SK-N-SH treated with all-trans-retinoic acid at 6 μM for 48 hours (cell line): ENCODE measurements around the gene NTM.

Experiments
- ATAC-seq: fragments of 200-7000 bp; cut with Tn5 transposase; 3 replicates; pipeline ENCODE4 v1.9.1; 2020; ENCODE audit warnings: mild to moderate bottlenecking, moderate library complexity
- ARNTL ChIP-seq: fragments of 450-650 bp; formaldehyde crosslinking; IDR thresholded peaks from 2 replicates; pipeline ENCODE4 v1.5.0; 2020; ENCODE audit warnings: low read depth, mild to moderate bottlenecking, moderate library complexity, borderline replicate concordance
- BACH2 ChIP-seq: fragments of 250-450 bp; sonication (Bioruptor Pico); IDR thresholded peaks from 2 replicates; pipeline ENCODE4 v1.9.0; 2021; ENCODE audit warnings: mild to moderate bottlenecking, borderline replicate concordance
- CSDC2 ChIP-seq: fragments of 250-450 bp; sonication (Bioruptor Pico); IDR thresholded peaks from 2 replicates; pipeline ENCODE4 v1.5.0; 2020; ENCODE audit warnings: mild to moderate bottlenecking, moderate library complexity
- GLIS3 ChIP-seq: fragments of 250-450 bp; sonication (Bioruptor Pico); IDR thresholded peaks from 2 replicates; pipeline ENCODE4 v1.5.0; 2020; ENCODE audit warnings: mild to moderate bottlenecking, moderate library complexity
- ISL1 ChIP-seq: fragments of 250-450 bp; sonication (Bioruptor Pico); IDR thresholded peaks from 2 replicates; pipeline ENCODE4 v2.1.2; 2022; ENCODE audit warnings: mild to moderate bottlenecking, moderate library complexity
- OSR1 ChIP-seq: fragments of 250-450 bp; sonication (Bioruptor Pico); IDR thresholded peaks from 2 replicates; pipeline ENCODE4 v1.8.0; 2022; ENCODE audit warnings: moderate library complexity, mild to moderate bottlenecking, inconsistent platforms
- POU6F1 ChIP-seq: fragments of 250-450 bp; sonication (Bioruptor Pico); IDR thresholded peaks from 2 replicates; pipeline ENCODE4 v1.8.0; 2021; ENCODE audit warnings: low read depth, mild to moderate bottlenecking, moderate library complexity, borderline replicate concordance
- RARB ChIP-seq: fragments of 250-450 bp; sonication (Bioruptor Pico); IDR thresholded peaks from 2 replicates; pipeline ENCODE4 v1.8.0; 2021; ENCODE audit warnings: mild to moderate bottlenecking, moderate library complexity
- TCF4 ChIP-seq: fragments of 250-450 bp; sonication (Bioruptor Pico); IDR thresholded peaks from 2 replicates; pipeline ENCODE4 v1.8.0; 2021; ENCODE audit warnings: mild to moderate bottlenecking, moderate library complexity, borderline replicate concordance
- TSHZ2 ChIP-seq: fragments of 250-450 bp; sonication (Bioruptor Pico); IDR thresholded peaks from 2 replicates; pipeline ENCODE4 v1.5.0; 2020; ENCODE audit warnings: mild to moderate bottlenecking, moderate library complexity
- ZC3H10 ChIP-seq: fragments of 250-450 bp; sonication (Bioruptor Pico); IDR thresholded peaks from 2 replicates; pipeline ENCODE4 v1.5.1; 2021; ENCODE audit warnings: mild to moderate bottlenecking, moderate library complexity
- ZFP3 ChIP-seq: fragments of 250-450 bp; sonication (Bioruptor Pico); IDR thresholded peaks from 2 replicates; pipeline ENCODE4 v1.5.0; 2020; ENCODE audit warnings: mild to moderate bottlenecking, moderate library complexity
- ZNF565 ChIP-seq: fragments of 450-650 bp; formaldehyde crosslinking; conservative IDR thresholded peaks from 2 replicates; pipeline ENCODE4 v1.5.0; 2020; ENCODE audit warnings: low read depth, mild to moderate bottlenecking, moderate library complexity
- ZNF70 ChIP-seq: fragments of 450-650 bp; formaldehyde crosslinking; IDR thresholded peaks from 2 replicates; pipeline ENCODE4 v1.5.0; 2020; ENCODE audit warnings: mild to moderate bottlenecking, moderate library complexity
- ZNF8 ChIP-seq: fragments of 450-650 bp; formaldehyde crosslinking; IDR thresholded peaks from 2 replicates; pipeline ENCODE4 v1.5.0; 2020; ENCODE audit warnings: mild to moderate bottlenecking, moderate library complexity
- TF ChIP-seq, protein P1 (sequence below): fragments of 250-450 bp; sonication (Bioruptor Pico); IDR thresholded peaks from 2 replicates; pipeline ENCODE4 v1.5.1; 2020; ENCODE audit warnings: low read depth, mild to moderate bottlenecking, moderate library complexity
- TF ChIP-seq, protein P2 (sequence below): fragments of 250-450 bp; sonication (Bioruptor Pico); IDR thresholded peaks from 2 replicates; pipeline ENCODE4 v1.8.0; 2020; ENCODE audit warnings: mild to moderate bottlenecking, moderate library complexity, borderline replicate concordance
- TF ChIP-seq, protein P3 (sequence below): fragments of 250-450 bp; sonication (Bioruptor Pico); IDR thresholded peaks from 2 replicates; pipeline ENCODE4 v1.5.1; 2021; ENCODE audit warnings: mild to moderate bottlenecking, moderate library complexity

The NTM gene

DNA sequence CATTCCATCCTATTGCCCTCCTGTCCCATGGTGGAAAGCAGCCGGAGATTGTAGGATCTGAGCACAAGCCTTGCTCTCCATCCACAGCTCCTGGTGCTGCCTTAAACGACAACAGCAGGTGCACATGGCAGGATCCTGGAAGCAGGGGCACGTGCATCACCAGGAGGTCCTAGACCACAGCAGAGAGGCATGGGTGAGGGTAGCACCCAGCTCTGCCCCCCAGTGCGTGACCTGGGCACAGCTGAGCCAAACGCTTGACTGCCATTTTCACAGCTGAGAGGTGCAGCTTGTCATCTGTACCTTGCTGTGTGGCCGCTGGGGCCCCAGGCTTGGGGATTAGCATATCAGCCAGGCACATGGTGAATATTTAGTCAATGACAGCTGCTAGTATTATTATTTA is 92.7 kb downstream of the NTM start:
- no peak for TF ChIP-seq CSDC2 (CRISPR knock-in tag)
- no peak for TF ChIP-seq ISL1 (CRISPR knock-in tag)
- TF ChIP-seq POU6F1 (CRISPR knock-in tag): no peak
- TF ChIP-seq TCF4: no peak
- TF ChIP-seq OSR1: no peak
- ATAC-seq: no peak

- ATAC-seq: no peak
- TF ChIP-seq ISL1 (CRISPR knock-in tag) (no peak), ZFP3 (CRISPR knock-in tag) (no peak), ARNTL (CRISPR knock-in tag) (no peak), ZNF70 (no peak), BACH2 (CRISPR knock-in tag) (no peak), TSHZ2 (CRISPR knock-in tag) (no peak), POU6F1 (CRISPR knock-in tag) (no peak), ZNF565 (no peak), GLIS3 (CRISPR knock-in tag) (no peak), CSDC2 (CRISPR knock-in tag) (no peak)
- TF ChIP-seq, protein P1, sequence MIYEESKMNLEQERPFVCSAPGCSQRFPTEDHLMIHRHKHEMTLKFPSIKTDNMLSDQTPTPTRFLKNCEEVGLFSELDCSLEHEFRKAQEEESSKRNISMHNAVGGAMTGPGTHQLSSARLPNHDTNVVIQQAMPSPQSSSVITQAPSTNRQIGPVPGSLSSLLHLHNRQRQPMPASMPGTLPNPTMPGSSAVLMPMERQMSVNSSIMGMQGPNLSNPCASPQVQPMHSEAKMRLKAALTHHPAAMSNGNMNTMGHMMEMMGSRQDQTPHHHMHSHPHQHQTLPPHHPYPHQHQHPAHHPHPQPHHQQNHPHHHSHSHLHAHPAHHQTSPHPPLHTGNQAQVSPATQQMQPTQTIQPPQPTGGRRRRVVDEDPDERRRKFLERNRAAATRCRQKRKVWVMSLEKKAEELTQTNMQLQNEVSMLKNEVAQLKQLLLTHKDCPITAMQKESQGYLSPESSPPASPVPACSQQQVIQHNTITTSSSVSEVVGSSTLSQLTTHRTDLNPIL (CRISPR knock-in tag): no peak
- TF ChIP-seq, protein P2, sequence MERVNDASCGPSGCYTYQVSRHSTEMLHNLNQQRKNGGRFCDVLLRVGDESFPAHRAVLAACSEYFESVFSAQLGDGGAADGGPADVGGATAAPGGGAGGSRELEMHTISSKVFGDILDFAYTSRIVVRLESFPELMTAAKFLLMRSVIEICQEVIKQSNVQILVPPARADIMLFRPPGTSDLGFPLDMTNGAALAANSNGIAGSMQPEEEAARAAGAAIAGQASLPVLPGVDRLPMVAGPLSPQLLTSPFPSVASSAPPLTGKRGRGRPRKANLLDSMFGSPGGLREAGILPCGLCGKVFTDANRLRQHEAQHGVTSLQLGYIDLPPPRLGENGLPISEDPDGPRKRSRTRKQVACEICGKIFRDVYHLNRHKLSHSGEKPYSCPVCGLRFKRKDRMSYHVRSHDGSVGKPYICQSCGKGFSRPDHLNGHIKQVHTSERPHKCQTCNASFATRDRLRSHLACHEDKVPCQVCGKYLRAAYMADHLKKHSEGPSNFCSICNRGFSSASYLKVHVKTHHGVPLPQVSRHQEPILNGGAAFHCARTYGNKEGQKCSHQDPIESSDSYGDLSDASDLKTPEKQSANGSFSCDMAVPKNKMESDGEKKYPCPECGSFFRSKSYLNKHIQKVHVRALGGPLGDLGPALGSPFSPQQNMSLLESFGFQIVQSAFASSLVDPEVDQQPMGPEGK (CRISPR knock-in tag): no peak
Observed at GRCh38 chr11:131463649-131464425, 93.4 kb downstream of the NTM start.

GRCh38 chr11:131464461-131464860 is 94.0 kb downstream of the NTM start:
- no peak for ATAC-seq
- TF ChIP-seq ZNF565 (no peak), ZNF8 (CRISPR knock-in tag) (no peak), POU6F1 (CRISPR knock-in tag) (no peak), OSR1 (no peak), CSDC2 (CRISPR knock-in tag) (no peak), TCF4 (no peak), ZC3H10 (CRISPR knock-in tag) (no peak), ZNF70 (no peak), RARB (no peak)
- TF ChIP-seq, protein P2 (CRISPR knock-in tag): no peak
- TF ChIP-seq, protein P1 (CRISPR knock-in tag): no peak
- TF ChIP-seq, protein P3, sequence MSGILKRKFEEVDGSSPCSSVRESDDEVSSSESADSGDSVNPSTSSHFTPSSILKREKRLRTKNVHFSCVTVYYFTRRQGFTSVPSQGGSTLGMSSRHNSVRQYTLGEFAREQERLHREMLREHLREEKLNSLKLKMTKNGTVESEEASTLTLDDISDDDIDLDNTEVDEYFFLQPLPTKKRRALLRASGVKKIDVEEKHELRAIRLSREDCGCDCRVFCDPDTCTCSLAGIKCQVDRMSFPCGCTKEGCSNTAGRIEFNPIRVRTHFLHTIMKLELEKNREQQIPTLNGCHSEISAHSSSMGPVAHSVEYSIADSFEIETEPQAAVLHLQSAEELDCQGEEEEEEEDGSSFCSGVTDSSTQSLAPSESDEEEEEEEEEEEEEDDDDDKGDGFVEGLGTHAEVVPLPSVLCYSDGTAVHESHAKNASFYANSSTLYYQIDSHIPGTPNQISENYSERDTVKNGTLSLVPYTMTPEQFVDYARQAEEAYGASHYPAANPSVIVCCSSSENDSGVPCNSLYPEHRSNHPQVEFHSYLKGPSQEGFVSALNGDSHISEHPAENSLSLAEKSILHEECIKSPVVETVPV: no peak
